Endothelial cell of umbilical vein (primary cell): ENCODE measurements around the gene ITGA7.

Experiments
- POLR2AphosphoS5 ChIP-seq: IDR thresholded peaks from 2 replicates; pipeline ENCODE4 v1.6.1; 2012; ENCODE audit warnings: low read depth, mild to moderate bottlenecking, control low read depth, low read length, moderate library complexity; ENCODE audit not compliant: insufficient read depth
- TF ChIP-seq, protein P1 (sequence below), 2 donors: IDR thresholded peaks; 1 replicate in 1 of 2; 2 replicates in 1 of 2; pipeline ENCODE4 v1.5.1; 2011; ENCODE audit warnings: low read length in 2 of 2, mild to moderate bottlenecking in 2 of 2, moderate library complexity in 2 of 2, control low read depth in 1 of 2, inconsistent platforms in 1 of 2, low read depth in 1 of 2; ENCODE audit not compliant: insufficient read depth in 1 of 2; ENCODE audit errors: extremely low read depth in 1 of 2

- TF ChIP-seq, protein P1, sequence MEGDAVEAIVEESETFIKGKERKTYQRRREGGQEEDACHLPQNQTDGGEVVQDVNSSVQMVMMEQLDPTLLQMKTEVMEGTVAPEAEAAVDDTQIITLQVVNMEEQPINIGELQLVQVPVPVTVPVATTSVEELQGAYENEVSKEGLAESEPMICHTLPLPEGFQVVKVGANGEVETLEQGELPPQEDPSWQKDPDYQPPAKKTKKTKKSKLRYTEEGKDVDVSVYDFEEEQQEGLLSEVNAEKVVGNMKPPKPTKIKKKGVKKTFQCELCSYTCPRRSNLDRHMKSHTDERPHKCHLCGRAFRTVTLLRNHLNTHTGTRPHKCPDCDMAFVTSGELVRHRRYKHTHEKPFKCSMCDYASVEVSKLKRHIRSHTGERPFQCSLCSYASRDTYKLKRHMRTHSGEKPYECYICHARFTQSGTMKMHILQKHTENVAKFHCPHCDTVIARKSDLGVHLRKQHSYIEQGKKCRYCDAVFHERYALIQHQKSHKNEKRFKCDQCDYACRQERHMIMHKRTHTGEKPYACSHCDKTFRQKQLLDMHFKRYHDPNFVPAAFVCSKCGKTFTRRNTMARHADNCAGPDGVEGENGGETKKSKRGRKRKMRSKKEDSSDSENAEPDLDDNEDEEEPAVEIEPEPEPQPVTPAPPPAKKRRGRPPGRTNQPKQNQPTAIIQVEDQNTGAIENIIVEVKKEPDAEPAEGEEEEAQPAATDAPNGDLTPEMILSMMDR (IDR thresholded peaks at IDR 0.05; ENCODE audit: extremely low read depth in 1 of 2, insufficient read depth in 1 of 2, low read depth in 1 of 2, low read length in 2 of 2), result no peak
- TF ChIP-seq POLR2AphosphoS5, result no peak
Measured at GRCh38 chr12:55688716-55689655, 18.7 kb downstream of the ITGA7 start.
